HG03432 (cell line): ENCODE data around the gene TARDBP.
"Not testable (repeated sequence)": the region's sequence is repeated elsewhere in the genome, so short reads cannot be mapped to it uniquely, and the experiment has no call there.

Experiments
- ATAC-seq: cut with Tn5 transposase; IDR thresholded peaks from one replicate; pipeline ENCODE4 v1.9.1; 2021; ENCODE audit warnings: mild to moderate bottlenecking, moderate library complexity; ENCODE audit not compliant: unreplicated experiment

TARDBP gene

GRCh38 chr1:10992004-10992403 is 20.4 kb upstream of the TARDBP start:
- not testable (repeated sequence) for ATAC-seq

DNA sequence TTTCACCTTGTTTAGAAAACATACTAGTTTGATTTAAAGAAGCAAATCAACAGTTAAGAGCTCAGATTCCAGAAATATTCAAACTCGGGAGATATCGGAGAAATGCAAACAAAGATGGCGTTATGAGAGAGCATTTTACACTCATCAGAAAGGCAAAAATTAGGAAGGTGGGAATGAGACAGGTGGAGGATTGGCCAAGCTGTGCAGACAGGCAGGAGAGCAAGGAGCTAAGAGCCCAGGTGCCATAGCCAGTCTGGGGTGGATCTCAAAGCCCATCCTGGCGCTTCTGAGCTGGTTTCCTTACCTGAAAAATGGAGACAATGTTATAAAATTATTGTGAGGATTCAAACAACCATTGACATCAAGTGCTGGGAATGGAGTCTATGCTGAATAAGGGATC is 19.6 kb upstream of the TARDBP start:
- no peak for ATAC-seq

DNA sequence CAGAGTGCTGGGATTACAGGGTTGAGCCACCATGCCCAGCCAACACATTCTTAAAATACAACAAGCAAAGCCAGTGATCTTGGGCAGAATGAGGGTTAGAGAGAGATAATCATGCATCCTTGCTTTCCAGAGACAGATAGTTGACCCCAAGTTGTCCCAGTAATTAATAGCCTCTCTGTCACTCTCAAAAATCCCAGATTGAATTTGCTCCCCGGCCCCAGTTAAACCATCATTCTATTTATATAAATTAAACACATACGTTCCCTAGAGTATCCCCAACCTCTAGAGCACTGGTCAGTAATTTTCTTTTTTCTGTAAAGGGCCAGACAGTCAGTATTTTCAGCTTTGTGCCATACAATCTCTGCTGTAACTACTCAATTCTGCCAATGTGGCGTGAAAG is 16.4 kb upstream of the TARDBP start:
- ATAC-seq = no peak

GRCh38 chr1:11000526-11000925 is 11.9 kb upstream of the TARDBP start:
- no peak for ATAC-seq

DNA sequence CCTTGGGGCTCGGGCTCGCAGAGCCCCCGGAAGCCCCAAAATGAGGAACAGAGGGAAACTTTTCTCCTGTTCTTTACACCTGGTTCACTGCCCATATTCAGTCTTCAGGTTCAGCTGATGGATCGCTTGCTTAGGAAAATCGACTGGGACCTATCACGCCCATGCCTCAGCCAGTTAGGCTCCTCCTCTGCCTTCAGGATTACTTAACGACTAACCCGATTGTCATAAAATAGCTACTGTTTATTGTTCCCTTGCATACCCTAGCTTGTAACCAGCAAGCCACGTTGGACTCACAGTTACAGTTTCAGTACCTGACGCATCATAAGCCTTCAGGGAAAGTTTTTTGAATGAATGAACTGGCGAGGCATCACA is 692 bp downstream of the TARDBP start:
- ATAC-seq = no peak

DNA sequence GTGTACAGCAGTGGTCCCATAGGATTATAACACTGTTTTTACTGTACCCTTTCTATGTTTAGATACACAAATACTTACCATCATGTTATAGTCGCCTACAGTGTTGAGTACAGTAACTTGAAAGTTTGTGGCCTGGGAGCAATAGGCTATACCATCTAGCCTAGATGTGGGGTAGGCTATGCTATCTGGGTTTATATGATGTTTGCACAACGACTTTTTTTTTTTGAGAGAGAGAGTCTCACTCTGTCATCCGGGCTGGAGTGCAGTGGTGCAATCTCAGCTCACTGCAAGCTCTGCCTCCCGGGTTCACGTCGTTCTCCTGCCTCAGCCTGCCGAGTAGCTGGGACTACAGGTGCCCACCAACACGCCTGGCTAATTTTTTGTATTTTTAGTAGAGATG is 6.9 kb downstream of the TARDBP start:
- ATAC-seq = not testable (repeated sequence)

- no peak for ATAC-seq
These were observed 7.5 kb downstream of the TARDBP start for GRCh38 chr1:11019971-11020370.

DNA sequence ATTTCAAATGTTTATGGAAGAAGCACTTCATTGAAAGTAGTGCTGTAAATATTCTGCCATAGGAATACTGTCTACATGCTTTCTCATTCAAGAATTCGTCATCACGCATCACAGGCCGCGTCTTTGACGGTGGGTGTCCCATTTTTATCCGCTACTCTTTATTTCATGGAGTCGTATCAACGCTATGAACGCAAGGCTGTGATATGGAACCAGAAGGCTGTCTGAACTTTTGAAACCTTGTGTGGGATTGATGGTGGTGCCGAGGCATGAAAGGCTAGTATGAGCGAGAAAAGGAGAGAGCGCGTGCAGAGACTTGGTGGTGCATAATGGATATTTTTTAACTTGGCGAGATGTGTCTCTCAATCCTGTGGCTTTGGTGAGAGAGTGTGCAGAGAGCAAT is 10.7 kb downstream of the TARDBP start:
- no peak for ATAC-seq

DNA sequence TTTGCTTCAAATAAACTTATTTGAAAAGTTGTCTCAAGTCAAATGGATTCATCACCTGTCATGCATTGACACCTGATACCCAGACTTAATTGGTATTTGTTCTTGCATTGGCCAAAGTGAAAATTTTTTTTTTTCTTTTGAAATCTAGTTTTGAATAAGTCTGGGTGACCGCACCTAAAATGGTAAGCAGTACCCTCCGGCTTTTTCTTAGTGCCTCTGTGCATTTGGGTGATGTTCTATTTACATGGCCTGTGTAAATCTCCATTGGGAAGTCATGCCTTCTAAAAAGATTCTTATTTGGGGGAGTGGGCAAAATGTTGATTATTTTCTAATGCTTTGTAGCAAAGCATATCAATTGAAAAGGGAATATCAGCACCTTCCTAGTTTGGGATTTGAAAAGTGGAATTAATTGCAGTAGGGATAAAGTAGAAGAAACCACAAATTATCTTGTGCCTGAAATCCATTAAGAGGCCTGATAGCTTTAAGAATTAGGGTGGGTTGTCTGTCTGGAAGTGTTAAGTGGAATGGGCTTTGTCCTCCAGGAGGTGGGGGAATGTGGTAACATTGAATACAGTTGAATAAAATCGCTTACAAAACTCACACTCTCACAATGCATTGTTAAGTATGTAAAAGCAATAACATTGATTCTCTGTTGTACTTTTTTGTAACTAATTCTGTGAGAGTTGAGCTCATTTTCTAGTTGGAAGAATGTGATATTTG is 11.9 kb downstream of the TARDBP start:
- ATAC-seq = no peak

DNA sequence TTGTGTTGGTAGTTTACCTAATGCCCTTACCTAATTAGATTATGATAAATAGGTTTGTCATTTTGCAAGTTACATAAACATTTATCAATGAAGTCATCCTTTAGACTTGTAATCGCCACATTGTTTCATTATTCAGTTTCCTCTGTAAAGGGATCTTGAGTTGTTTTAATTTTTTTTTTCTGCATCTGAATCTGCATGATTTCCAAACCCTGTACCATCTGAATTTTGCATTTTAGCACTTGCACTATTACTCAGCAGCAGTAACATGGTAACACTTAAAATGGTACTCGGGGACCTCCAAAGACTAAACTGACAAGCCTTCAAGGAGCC is 12.4 kb downstream of the TARDBP start:
- ATAC-seq = no peak

GRCh38 chr1:11025618-11026017 is 13.2 kb downstream of the TARDBP start:
- no peak for ATAC-seq

DNA sequence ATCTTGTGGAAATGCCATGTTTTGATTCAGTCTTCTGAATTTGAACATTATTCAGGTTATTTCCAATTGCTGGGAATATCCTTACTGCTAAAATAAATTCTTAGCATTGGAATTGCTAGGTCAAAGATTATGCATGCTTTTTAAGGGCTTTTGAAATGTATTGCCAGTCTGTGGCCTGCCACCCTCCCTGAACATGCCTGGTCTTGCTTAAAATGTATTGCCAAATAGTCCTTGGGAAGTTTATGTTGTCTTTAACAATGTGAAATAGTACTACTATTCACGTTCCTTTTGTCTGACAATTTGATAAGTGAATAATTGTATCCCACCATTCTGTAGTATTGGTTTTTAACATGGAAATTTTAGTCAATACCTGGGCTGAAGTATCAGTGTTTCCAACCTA is 13.6 kb downstream of the TARDBP start:
- no peak for ATAC-seq

- no peak for ATAC-seq
These were observed 14.4 kb downstream of the TARDBP start for GRCh38 chr1:11026903-11027302.

DNA sequence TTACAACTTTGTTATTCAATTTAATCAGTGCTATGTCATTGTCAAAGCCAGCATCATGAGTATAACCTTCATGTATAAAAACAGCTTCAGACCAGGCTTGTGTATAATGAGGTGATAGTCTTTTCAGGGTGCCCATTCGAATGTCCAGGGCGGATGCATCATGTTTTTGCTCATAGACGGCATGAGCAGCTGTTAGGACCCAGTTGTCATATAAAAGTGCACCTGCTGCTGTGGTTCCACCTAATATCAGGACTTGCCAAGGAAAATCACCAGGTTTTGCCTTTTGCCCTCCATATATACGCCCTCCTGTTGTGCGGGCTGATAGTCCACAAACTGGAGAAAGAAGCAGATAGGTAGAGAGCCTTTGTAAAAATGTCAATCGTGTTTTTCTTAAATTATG is 14.9 kb downstream of the TARDBP start:
- ATAC-seq = no peak

- no peak for ATAC-seq
These were observed 15.6 kb downstream of the TARDBP start for GRCh38 chr1:11028018-11028417.

GRCh38 chr1:11030865-11031264 is 18.4 kb downstream of the TARDBP start:
- no peak for ATAC-seq

DNA sequence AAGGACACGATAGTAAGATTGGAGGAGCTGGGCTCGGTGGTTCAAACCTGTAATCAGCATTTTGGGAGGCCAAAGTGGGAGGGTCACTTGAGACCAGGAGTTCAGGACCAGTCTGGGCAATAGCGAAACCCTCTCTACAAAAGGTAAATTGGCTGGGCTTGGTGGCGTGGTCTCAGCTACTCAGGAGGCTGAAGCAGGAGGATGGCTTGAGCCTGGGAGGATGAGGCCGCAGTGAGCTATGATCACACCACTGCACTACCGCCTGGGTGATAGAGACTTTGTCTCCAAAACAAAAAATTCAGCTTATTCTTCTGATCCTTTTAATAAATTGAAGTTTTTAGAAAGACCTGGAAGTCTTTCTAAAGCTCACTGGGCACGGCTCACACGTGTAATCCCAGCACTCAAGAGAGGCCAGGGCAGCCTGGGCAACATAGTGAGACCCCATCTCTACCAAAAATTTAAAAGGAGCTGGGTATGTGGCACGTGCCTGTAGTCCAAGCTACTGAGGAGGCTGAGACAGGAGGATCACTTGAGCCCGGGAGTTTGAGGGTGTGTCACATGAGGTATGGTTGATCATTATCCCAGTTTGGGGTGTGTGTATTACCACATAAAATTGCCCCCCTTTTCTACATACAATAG is 19.3 kb downstream of the TARDBP start:
- no peak for ATAC-seq

- ATAC-seq = not testable (repeated sequence)
These were observed 24.7 kb downstream of the TARDBP start for GRCh38 chr1:11037019-11037739.

DNA sequence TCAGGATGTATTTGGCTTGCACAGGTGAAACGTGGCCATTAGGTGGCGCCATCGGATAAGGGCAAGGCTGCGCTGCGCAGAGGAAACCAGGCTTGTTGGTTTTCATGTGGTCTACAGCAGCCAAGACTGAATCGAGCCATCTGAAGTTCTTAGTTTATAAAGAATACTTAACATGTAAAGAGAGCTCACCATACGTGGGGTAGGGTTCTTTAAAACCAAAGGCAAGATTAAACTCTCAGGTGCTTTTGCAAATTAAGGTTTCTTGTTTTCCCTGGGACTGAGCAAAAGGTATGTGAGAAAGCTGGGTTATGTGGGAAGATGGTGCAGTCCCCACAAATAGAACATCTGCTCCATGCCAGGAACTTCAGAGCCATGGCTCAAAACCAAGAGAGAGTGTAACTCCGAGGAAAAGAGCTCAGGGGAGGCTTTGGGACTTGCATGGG is 25.3 kb downstream of the TARDBP start:
- ATAC-seq = no peak

- no peak for ATAC-seq
These were observed 27.1 kb downstream of the TARDBP start for GRCh38 chr1:11039351-11040104.

DNA sequence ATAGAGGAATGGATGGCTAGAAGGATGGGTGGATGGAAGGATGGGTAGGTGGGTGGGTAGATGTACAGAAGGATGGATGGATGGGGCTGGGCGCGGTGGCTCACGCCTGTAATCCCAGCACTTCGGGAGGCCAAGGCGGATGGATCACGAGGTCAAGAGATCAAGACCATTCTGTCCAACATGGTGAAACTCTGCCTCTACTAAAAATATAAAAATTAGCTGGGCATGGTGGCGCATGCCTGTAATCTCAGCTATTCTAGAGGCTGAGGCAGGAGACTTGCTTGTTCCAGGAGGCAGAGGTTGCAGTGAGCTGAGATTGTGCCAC is 27.6 kb downstream of the TARDBP start:
- not testable (repeated sequence) for ATAC-seq

DNA sequence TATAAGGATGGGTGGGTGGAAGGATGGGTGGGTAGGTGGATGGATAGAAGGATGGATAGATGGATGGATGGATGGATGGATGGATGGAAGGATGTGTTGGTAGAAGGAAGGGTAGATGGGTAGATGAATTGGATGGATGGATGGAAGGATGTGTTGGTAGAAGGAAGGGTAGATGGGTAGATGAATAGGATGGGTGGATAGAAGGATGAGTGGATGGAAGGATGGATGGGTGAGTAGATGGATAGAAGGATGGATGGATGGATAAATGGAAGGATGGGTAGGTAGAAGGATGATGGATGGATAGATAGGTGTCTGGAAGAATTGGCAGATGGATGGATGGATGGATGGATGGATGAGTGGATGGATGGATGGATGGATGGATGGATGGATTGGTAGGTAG is 28.6 kb downstream of the TARDBP start:
- ATAC-seq = no peak
